ENCODE data around the gene HECW1.

- TF ChIP-seq CTCF (IDR thresholded peaks at IDR 0.05; ENCODE audit: control extremely low read depth in 1 of 3, insufficient read depth in 1 of 3, low read depth in 1 of 3, low read length in 3 of 3) (no peak), CBX8 (IDR thresholded peaks at IDR 0.05; ENCODE audit: borderline replicate concordance, low read depth, low read length) (no peak), EZH2 (IDR thresholded peaks at IDR 0.05; ENCODE audit: low read depth, low read length, severe bottlenecking) (no peak), POLR2A (IDR thresholded peaks at IDR 0.05; ENCODE audit: control extremely low read depth in 1 of 2, low read depth in 2 of 2, low read length in 2 of 2) (no peak), POLR2AphosphoS5 (IDR thresholded peaks at IDR 0.05; ENCODE audit: low read depth, low read length) (no peak), RAD21 (IDR thresholded peaks at IDR 0.05 in 1 of 2, conservative IDR thresholded peaks at IDR 0.05 in 1 of 2; ENCODE audit: low read depth in 2 of 2, low read length in 2 of 2) (no peak), PHF8 (conservative IDR thresholded peaks at IDR 0.05; ENCODE audit: low read depth, low read length) (no peak)
These were observed 479.9 kb downstream of the HECW1 start for GRCh38 chr7:43592326-43592725.

All from H1 (cell line).